NCI-H526 (cell line): Measurements from ENCODE around the gene RPTOR.
"Not testable (repeated sequence)": the region's sequence is repeated elsewhere in the genome, so short reads cannot be mapped to it uniquely, and the experiment has no call there.

Experiments
- DNase-seq, 2 experiments: peaks; one replicate each; lab custom pipeline; 2025; lab: John Stamatoyannopoulos, UW

Gene RPTOR

GRCh38 chr17:80544655-80545498, at the start of gene RPTOR:
TSS of gene RPTOR (plus strand) at chr17:80544838. CDS start at chr17:80545630, 792 bp downstream.
- peak; percentile 69 to 93 for DNase-seq

GRCh38 chr17:80497726-80498241, 46.9 kb upstream of the RPTOR start:
- DNase-seq = no peak

- peak; percentile 77 to 90 for DNase-seq
These were observed 46.3 kb upstream of the RPTOR start for GRCh38 chr17:80498242-80498919.

GRCh38 chr17:80498920-80499410, 45.7 kb upstream of the RPTOR start:
- no peak for DNase-seq

- no peak for DNase-seq
These were observed 45.1 kb upstream of the RPTOR start for GRCh38 chr17:80499560-80499959.

- DNase-seq = no peak
These were observed 44.5 kb upstream of the RPTOR start for GRCh38 chr17:80499961-80500665.

- no peak for DNase-seq
These were observed 42.7 kb upstream of the RPTOR start for GRCh38 chr17:80501741-80502577.

- DNase-seq = no peak
These were observed 42.1 kb upstream of the RPTOR start for GRCh38 chr17:80502578-80502877.

GRCh38 chr17:80503031-80503430, 41.6 kb upstream of the RPTOR start:
- no peak for DNase-seq

GRCh38 chr17:80503921-80504320, 40.7 kb upstream of the RPTOR start:
- DNase-seq = no peak

GRCh38 chr17:80504686-80505413, 39.8 kb upstream of the RPTOR start:
- no peak for DNase-seq

GRCh38 chr17:80507177-80507576, 37.5 kb upstream of the RPTOR start:
- DNase-seq = not testable (repeated sequence)

- no peak for DNase-seq
These were observed 36.7 kb upstream of the RPTOR start for GRCh38 chr17:80507965-80508364.

- DNase-seq = no peak
These were observed 35.3 kb upstream of the RPTOR start for GRCh38 chr17:80509311-80509710.

GRCh38 chr17:80510132-80510531, 34.5 kb upstream of the RPTOR start:
- DNase-seq = no peak

GRCh38 chr17:80510772-80511171, 33.9 kb upstream of the RPTOR start:
- DNase-seq = no peak

- DNase-seq = no peak
These were observed 33.1 kb upstream of the RPTOR start for GRCh38 chr17:80511222-80512180.

GRCh38 chr17:80512233-80512632, 32.4 kb upstream of the RPTOR start:
- no peak for DNase-seq

- DNase-seq = no peak
These were observed 31.4 kb upstream of the RPTOR start for GRCh38 chr17:80513201-80513600.

- no peak for DNase-seq
These were observed 30.7 kb upstream of the RPTOR start for GRCh38 chr17:80513892-80514291.
